ENCODE data around the gene NFIC. TPM values are rescaled to one million over a fixed set of nuclear protein-coding genes. Genes with fewer than 3 reads are reported as not detected.

Gene NFIC
- total RNA-seq, 1 experiment from 2014 or later: 8.0 TPM

GRCh38 chr19:3363841-3364500 is 2.4 kb upstream of the NFIC start:
- no peak overlapping the region for H3K9ac ChIP-seq (ENCODE audit: extremely low read depth, insufficient read length, low read length)
- DNase-seq: peak; percentile 26
- no peak overlapping the region for H4K91ac ChIP-seq (ENCODE audit: insufficient read length, low read depth, low read length)
- Mint-ChIP-seq H3K27me3 (ENCODE audit: low read depth) (peaks cover 89% of the 10 kb centered on the region), H3K4me1 (peaks cover under 1 to 38% of the 10 kb centered on the region in 2 experiments; a peak in 2 of 4 replicates), H3K36me3 (ENCODE audit: insufficient read depth in 1 of 3, low read depth in 3 of 3) (peaks cover 0 to 2% (median 0%) of the 10 kb centered on the region in 3 experiments; a peak in 1 of 7 replicates), H3K4me3 (peak overlapping the region in 1 of 2 experiments; percentile 19; a peak in 2 of 5 replicates), H3K9me3 (peaks cover 4 to 7% of the 10 kb centered on the region in 2 experiments; a peak in 3 of 5 replicates), H3K27ac (no peak overlapping the region)
- H3K23me2 ChIP-seq (ENCODE audit: insufficient read length, low read depth, low read length, poor library complexity, severe bottlenecking): peaks cover 6% of the 10 kb centered on the region
- no peak overlapping the region for H3T11ph ChIP-seq (ENCODE audit: low read length)
- H2BK120ac ChIP-seq (ENCODE audit: low read depth, low read length, poor library complexity, severe bottlenecking): no peak overlapping the region
- H3K18ac ChIP-seq (ENCODE audit: insufficient read length, low read depth, low read length): no peak overlapping the region
- H4K5ac ChIP-seq (ENCODE audit: insufficient read length, low read depth, low read length): no peak overlapping the region
- H3K4me2 ChIP-seq (ENCODE audit: insufficient read depth, insufficient read length, low read length): no peak overlapping the region
- no peaks in the 10 kb centered on the region for H3K9me3 ChIP-seq (ENCODE audit: control insufficient read depth, low read depth, low read length)
- H3K4me1 ChIP-seq (ENCODE audit: insufficient read depth, low read length): no peaks in the 10 kb centered on the region; the same call in 1 of the 2 replicates
- no peaks in the 10 kb centered on the region for H3K79me1 ChIP-seq (ENCODE audit: insufficient read depth, low read depth, low read length, poor library complexity, severe bottlenecking)
- no peak for TF ChIP-seq CTCF (conservative IDR thresholded peaks at IDR 0.05)
- no peak overlapping the region for H3K27ac ChIP-seq (ENCODE audit: insufficient read length, low read depth, low read length)
- H2BK15ac ChIP-seq (ENCODE audit: low read depth, low read length): no peak overlapping the region
- no peak overlapping the region for H3K56ac ChIP-seq (ENCODE audit: insufficient read length, low read depth, low read length)
- no peak overlapping the region for H2AK5ac ChIP-seq (ENCODE audit: insufficient read length, low read length)
- H2AFZ ChIP-seq (ENCODE audit: low read length): no peak overlapping the region
- WGBS (ENCODE audit: extremely low coverage, insufficient read length, low lambda C conversion rate): no CpG with 5 or more reads among the region's 16 CpGs
- no peak overlapping the region for H3K4ac ChIP-seq (ENCODE audit: low read depth, low read length)
- peaks cover 81% of the 10 kb centered on the region for H3K27me3 ChIP-seq (ENCODE audit: insufficient read depth, low read length)
- no peaks in the 10 kb centered on the region for H3K79me2 ChIP-seq (ENCODE audit: insufficient read depth, low read length)
- H4K20me1 ChIP-seq (ENCODE audit: control insufficient read depth, insufficient read depth, insufficient read length): no peaks in the 10 kb centered on the region
- H2BK5ac ChIP-seq (ENCODE audit: insufficient read length, low read length): no peak overlapping the region
- H3K14ac ChIP-seq (ENCODE audit: insufficient read depth, low read length): no peak overlapping the region; the same call in 1 of the 2 replicates
- no peak overlapping the region for H2BK12ac ChIP-seq (ENCODE audit: insufficient read length, low read depth, low read length)
- H2BK20ac ChIP-seq (ENCODE audit: low read depth, low read length, poor library complexity, severe bottlenecking): no peak overlapping the region
- no peak overlapping the region for H4K8ac ChIP-seq (replicated peaks; ENCODE audit: insufficient read length, low read depth, low read length)
- no peak overlapping the region for H3K23ac ChIP-seq (ENCODE audit: insufficient read length, low read depth, low read length)
